Left renal cortex interstitium (tissue), 4 donors: ENCODE data around the gene PCLO. TPM values are rescaled to one million over a fixed set of nuclear protein-coding genes. Genes with fewer than 3 reads are reported as not detected.
"Not testable (repeated sequence)": the region's sequence is repeated elsewhere in the genome, so short reads cannot be mapped to it uniquely, and the experiment has no call there.

Source experiments
- DNase-seq, 4 donors: peaks; one replicate each; pipeline ENCODE4 v3.0.0-alpha.2; 2013; ENCODE audit warnings: low read depth in 4 of 4, low spot score in 2 of 4, missing footprints in 1 of 4
- polyA plus RNA-seq, 4 donors: library from polyadenylated mRNA; unstranded; fragments of 120-200 nt; gene quantifications; one replicate each; pipeline ENCODE4 v1.2.1, GENCODE V29; 2013; ENCODE audit not compliant: insufficient read length in 4 of 4

The PCLO gene
- polyA plus RNA-seq, 4 donors: 5.4 to 10.5 (median 9.1) TPM

GRCh38 chr7:83143107-83143506 is 19.6 kb downstream of the PCLO start:
- DNase-seq: no peak

- DNase-seq: no peak
Measured at GRCh38 chr7:83142365-83142764, 20.3 kb downstream of the PCLO start.

GRCh38 chr7:83141927-83142326 is 20.8 kb downstream of the PCLO start:
- no peak for DNase-seq

DNA sequence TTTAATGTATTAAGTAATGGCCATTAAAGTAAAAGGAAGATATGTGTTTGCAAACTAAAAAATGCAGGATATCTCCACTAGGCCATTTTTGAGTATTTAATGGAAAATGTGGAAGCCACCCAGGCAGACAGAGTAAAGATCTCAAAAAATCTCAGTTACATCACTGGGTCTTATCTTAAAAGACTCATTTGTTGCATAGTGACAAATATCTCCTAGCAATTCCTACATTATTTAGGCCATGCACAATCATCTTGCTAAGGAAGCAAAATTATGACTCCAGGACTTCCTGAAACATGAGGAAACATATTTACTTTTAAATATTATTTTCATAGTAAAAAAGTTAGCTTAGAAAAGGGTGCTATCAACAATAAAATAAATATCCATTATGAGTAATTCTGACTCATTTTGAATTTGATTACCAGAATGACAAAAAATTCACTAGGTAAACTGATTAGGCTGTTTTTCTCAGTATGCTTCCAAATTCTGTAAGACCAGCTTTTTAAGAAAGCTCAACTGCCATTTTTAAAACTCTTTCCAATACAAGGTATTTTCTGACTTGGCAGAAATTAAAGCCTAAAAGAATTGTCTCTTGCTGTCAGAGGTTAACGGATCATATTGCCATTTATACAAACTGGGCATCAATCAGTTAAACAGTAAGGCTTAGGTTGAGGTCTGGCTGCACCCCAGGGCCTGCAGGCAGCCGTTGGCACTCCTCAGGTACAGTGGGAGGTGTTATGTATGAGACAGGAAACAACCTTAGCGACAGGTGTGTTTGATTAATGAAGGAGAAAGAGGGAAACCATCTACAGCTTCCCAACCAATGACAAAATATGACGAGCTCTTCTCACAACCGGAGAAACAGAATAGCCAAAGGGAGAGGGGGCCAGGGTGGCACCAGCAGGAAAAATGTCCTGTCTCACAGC is 31.8 kb downstream of the PCLO start:
- DNase-seq: no peak

DNA sequence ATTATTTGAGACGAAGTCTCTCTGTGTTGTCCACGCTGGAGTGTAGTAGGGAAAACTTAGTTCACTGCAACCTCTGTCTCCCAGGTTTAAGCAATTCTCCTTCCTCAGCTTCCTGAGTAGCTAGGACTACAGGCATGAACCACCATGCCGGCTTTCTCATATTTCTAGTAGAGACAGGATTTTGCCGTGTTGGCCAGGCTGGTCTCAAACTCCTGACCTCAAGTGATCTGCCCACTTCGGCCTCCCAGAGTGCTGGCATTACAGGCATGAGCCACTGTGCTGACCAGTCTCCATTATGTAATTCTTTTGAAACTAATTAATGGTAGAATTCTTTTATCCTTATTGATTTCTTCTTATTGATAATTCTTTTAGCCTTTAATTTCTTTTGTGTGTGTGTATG is 32.5 kb downstream of the PCLO start:
- no peak for DNase-seq

DNA sequence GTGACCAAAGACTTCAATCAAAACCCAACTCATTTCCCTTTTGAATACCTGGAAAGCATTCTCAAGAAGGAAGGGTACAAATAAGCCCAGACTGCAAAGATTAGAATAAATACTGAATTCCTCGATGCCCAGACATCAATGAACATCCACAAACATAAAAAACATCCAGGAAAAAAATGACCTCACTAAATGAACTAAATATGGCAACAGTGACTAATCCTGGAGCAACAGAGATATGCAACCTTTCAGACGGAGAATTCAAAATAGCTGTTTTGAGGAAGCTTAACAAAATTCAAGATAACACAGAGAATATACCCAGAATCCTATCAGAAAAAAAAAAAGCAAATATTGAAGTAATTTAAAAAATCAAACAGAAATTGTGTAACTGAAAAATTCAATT is 43.2 kb downstream of the PCLO start:
- no peak for DNase-seq

DNA sequence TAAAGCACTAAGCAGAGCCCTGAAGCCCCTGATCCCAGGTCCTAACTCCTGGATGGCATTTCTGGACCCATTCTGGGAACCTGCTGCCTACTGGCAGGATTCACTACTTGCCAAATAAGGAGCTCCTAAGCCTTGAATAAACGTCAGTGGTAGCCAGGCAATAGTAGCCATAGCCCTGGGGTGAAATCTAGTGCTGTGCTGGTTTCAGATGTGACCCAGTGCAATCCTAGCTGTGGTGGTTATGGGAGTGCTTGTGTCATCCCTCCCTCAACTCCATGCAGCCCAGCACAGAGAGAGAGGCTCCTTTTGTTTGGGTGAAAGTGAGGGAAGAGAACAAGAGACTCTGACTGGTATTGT is 43.7 kb downstream of the PCLO start:
- DNase-seq: no peak

DNA sequence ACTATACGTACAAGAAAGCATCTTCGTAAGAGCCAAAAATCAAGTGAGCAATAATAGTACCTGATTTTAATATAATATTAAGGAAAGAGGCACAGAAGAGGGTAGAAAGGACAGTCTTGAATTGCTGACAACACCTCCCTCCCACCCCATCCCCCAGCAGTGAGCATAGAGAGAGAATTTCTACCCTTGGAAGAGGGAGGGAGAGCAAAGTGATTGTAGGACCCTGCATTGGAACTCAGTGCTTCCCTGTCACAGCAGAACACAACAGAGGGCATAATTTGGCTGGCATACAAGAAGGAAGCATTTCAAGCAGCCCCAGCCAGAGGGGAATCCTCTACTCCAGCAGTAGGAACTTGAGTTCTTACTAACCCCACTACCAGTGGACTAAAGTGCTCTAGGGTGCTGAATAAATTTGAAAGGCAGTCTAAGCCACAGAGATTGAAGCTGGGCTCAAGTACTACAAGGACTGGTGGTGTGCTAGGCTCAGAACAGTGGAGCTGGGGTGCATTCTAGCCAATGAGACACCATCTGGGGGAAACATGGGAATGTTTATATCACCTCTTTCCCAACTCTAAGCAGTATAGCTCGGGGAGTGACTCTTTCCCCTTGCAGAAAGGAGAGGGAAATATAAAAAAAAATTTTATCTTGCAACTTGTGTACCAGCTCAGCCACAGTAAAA is 44.2 kb downstream of the PCLO start:
- no peak for DNase-seq

GRCh38 chr7:83117466-83117865 is 45.2 kb downstream of the PCLO start:
- DNase-seq: no peak

DNA sequence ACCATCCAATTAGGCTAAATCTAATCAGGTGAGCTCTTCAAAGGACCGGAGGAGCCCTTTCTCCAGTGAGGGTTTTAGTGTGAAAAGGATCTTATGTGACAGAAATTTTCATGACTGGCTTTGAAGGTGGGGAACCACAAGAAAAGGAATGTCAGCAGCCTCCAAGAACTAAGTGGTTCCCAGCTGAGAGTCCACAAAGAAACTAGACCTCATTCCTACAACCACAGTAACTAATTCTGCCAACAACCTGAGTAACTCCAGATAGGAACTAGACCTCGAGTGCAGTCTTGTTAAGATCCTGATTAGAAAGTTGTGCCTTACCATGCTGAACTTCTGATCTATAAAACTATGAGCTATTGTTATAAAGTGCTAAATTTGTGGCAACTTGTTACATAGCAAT is 51.3 kb downstream of the PCLO start:
- DNase-seq: no peak

- DNase-seq: no peak
Measured at GRCh38 chr7:83109352-83109751, 53.3 kb downstream of the PCLO start.

DNA sequence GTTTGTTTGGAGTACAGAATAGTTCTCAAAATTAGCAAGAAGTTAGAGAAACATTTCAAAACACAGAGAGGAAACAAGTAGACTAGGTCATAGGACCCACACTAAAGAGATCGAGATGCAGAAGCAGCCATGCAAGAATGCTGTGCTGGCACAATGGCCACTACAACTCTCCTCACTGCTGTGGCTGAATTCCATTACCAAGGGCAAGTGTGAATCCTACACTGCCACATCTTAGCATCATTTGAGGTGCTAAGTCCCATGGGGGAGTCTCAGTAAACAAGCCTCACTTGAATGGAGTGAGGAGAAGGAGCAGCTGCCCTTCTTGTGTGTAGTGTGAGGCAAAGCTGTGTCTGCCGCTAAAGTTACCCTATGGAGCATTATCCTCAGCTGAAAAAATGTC is 56.7 kb downstream of the PCLO start:
- DNase-seq: no peak

- DNase-seq: no peak
Measured at GRCh38 chr7:83105063-83105462, 57.6 kb downstream of the PCLO start.

DNA sequence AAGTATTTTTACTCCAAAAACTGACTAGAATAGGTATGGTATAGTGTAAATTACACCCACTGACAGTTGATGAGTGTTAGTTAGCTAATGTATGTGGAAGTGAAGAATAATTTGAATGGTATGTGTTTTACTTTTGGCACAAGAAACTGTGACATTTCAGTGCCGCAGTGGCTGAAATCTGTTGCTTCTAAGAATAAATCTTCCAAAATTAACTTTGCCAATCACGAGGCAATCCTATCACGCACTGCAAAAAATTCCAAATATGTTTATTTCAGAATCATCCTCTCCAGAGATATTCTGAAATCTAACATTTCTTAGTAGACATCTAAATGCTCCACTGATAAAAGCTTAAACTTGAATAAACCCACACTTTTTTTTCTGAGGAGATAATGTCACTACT is 61.2 kb downstream of the PCLO start:
- no peak for DNase-seq

DNA sequence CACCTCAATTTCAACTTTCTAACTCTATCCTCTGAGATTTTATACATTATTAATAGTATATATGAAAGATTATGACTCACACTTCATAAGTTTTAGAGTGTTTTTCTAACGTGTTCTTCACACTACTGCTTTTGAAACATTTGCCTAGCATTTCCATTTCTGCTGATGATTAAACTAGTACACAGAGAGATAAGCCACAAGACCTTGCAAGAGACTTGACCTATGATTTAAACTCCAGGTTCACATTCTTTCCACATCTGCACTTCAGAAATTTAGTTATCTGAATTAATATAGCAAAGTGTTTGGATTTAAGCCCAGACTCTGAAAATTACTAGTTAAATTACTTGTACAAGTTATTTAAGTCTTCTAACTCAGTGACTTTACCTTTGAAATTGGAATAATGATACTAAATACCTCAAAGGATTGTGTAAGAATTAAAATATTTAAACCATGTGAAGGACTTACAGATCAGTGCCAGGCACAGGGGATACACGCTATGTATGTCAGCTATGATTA is 66.6 kb downstream of the PCLO start:
- no peak for DNase-seq

- DNase-seq: no peak
Measured at GRCh38 chr7:83085299-83085698, 77.4 kb downstream of the PCLO start.

DNA sequence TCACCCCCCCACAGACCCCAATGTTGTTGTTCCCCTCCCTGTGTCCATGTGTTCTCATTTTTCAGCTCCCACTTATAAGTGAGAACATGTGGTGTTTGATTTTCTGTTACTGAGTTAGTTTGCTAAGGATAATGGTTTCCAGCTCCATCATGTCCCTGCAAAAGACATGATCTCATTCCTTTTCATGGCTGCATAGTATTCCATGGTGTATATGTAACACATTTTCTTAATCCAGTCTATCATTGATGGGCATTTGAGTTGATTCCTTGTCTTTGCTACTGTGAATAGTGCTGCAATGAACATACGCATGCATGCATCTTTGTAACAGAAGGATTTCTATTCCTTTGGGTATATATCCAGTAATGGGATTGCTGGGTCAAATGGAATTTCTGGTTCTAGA is 82.8 kb downstream of the PCLO start:
- not testable (repeated sequence) for DNase-seq

- DNase-seq: no peak
Measured at GRCh38 chr7:83077328-83077727, 85.4 kb downstream of the PCLO start.

- DNase-seq: no peak
Measured at GRCh38 chr7:83072576-83073517, 89.8 kb downstream of the PCLO start.

DNA sequence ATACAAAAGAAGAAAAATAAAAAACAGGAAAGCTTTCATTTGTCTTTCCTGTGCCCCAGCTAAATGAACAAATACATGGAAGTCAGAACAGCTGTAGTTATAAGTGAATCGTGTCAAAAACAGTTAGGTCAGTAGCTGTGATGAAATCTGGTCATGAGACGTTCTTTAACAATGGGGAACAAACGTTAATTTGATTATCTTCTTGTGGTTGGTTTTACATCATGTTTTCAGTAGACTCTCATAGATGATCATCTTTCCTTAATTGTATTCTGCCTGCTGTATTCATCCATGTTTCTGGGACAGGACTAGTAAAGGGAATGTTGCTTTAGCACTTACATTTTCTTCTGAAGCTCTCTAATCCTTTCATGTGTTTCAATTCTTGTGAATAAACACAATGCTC is 97.0 kb downstream of the PCLO start:
- DNase-seq: no peak

GRCh38 chr7:83060218-83060617 is 102.5 kb downstream of the PCLO start:
- DNase-seq: no peak
